Activated CD4-positive, alpha-beta T cell treated with anti-CD3 and anti-CD28 coated beads, Interleukin-2, Interleukin-6, amounts not matched to agents 100 ng/mL and 50 ng/mL, durations not matched to agents 16 hours and 8 hours (primary cell): ENCODE results near the gene AJM1.
A peak's percentile ranks its signal among the peaks of the same experiment; 100 is the strongest.

ENCODE experiments used
- DNase-seq: peaks from one replicate; pipeline ENCODE4 v3.0.0-alpha.2; 2020

AJM1 gene

GRCh38 chr9:136845465-136846260 lies 3.4 kb downstream of the AJM1 start:
- no peak for DNase-seq

- no peak for DNase-seq
Observed at GRCh38 chr9:136846376-136847087, 4.3 kb downstream of the AJM1 start.

GRCh38 chr9:136847088-136847825 lies 5.0 kb downstream of the AJM1 start:
- DNase-seq, result peak; percentile 54

GRCh38 chr9:136847826-136848392 lies 5.6 kb downstream of the AJM1 start:
- peak; percentile 91 for DNase-seq

DNA sequence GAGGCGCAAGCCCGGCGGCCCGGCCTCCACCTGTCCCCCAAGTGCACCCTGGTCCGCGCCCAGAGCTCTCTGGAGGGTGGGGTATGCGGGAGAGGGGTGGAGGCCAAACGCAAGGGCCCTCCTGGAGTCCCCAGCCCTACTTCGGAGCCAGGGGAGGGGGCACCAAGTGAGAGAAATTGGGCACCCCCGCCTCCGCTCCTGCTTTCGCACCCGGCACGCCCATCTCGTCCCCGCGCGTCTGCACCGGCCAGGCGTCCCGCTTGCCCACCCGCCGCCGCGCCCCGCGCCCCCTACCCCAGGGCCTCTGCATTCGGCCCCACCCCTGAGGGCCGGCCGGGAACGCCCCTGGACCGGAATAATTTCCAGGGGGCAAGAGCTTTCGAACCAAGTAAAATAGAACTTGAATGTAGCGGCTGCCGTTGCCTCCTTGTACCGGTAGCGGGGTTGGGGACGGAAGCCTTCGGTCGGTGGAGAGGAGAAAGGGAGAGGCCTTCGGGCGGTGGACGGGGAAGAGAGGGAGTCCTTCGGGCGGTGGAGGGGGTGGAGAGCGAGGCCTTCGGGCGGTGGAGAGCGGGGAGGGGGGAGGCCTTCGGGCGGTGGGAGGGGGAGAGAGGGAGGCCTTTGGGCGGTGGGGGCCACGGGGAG lies 6.2 kb downstream of the AJM1 start:
- peak; percentile 55 for DNase-seq

DNA sequence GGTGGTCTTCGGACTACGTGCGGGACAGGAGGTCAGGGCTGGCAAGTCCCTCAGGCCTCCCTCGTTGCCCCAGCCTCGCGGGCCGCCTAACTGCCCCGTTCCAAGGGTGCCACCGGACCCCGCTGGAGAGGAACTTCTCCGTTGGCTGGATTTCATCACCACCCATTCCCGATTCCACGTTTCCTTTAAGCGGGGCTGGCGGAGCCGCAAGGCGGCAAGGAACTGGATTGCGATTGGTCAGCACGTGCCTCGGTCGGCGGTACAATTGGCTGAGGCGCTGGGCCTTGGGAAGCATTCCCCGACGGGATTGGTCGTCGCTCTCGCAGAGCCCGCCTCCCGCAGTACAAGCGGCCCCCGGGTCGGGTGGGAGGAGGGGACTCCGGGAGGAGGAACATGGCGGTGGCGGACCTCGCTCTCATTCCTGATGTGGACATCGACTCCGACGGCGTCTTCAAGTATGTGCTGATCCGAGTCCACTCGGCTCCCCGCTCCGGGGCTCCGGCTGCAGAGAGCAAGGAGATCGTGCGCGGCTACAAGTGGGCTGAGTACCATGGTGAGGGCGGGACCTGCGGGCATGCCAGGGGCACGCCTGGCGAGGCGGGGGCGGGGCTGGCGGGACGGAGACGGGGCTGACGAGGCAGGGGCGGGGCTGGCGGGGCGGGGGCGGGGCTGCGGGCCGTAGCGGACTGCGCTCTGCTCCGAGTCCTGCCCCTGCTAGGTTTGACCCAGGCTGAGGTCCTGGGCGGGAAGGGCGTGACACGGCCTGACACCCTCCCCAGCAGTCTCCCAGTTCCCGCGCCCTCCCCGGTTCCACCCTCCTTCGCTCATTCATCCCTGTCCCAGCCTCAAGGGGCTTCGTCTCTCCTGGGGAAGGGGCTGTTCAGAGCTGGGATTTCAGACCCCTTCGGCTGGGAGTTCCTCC lies 7.0 kb downstream of the AJM1 start, which contains the start of gene PHPT1:
TSS of gene PHPT1 (plus strand) at position 372 of the 922 bp plus-strand sequence. CDS start at position 394, 22 bp downstream.
- peak; percentile 99 for DNase-seq

GRCh38 chr9:136849960-136850865 lies 7.9 kb downstream of the AJM1 start:
- no peak for DNase-seq

DNA sequence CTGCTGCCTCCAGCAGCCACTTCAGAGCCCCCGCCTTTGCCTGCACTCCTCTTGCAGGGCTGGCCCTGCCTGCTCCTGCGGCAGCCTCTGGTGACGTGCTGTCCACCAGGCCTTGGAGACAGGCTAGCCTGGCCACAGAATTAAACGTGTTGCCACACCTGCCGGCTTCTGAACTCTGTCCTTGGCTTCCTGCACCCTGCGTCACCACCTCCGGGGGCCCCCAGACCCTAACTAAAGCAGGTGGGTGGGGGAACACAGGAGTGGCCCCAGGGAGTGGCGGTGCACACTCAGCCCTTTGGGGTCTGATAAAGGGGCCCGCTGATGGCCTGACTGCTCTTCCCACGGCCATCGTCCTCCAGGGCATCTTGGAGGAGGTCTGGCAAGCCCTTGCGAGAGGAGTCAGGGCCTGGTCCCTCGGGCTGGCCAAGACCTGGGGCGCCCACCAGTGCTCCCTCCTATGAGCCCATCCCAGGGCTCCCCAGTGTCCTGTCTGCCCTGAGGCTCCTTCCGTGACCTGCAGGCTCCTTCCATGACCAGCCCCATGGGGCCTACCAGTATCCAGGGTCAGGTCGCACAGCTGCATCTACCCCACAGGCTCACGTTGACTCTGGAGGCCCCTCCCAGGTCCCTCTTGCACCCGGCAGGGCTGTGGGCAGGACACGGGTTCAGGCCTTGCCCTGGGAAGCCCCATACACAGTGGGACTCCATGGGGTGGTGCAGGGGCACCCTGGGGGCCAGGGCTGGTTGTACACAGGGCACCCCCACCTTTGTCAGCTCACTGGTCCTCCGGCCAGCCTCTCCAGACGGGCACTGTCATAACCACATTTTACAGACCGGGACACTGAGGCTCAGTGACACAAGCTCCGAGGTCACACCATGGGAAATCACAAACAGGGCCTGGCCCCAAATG lies 8.8 kb downstream of the AJM1 start:
- DNase-seq, result no peak

GRCh38 chr9:136851941-136852663 lies 9.8 kb downstream of the AJM1 start, which contains the start of gene MAMDC4:
TSS of gene MAMDC4 (plus strand) at chr9:136852346. CDS start at chr9:136852417, 71 bp downstream.
- DNase-seq, result no peak

GRCh38 chr9:136852664-136853595 lies 10.7 kb downstream of the AJM1 start:
- DNase-seq, result no peak

GRCh38 chr9:136853596-136854112 lies 11.4 kb downstream of the AJM1 start:
- DNase-seq, result no peak

GRCh38 chr9:136854113-136854841 lies 12.0 kb downstream of the AJM1 start:
- no peak for DNase-seq

- DNase-seq, result no peak
Observed at GRCh38 chr9:136854842-136855460, 12.7 kb downstream of the AJM1 start.

GRCh38 chr9:136855461-136856078 lies 13.3 kb downstream of the AJM1 start:
- DNase-seq, result no peak

- DNase-seq, result no peak
Observed at GRCh38 chr9:136856079-136856476, 13.8 kb downstream of the AJM1 start.
